ENCODE results near the gene IPO4.
"Not testable (repeated sequence)": the region's sequence is repeated elsewhere in the genome, so short reads cannot be mapped to it uniquely, and the experiment has no call there.

IPO4 gene

DNA sequence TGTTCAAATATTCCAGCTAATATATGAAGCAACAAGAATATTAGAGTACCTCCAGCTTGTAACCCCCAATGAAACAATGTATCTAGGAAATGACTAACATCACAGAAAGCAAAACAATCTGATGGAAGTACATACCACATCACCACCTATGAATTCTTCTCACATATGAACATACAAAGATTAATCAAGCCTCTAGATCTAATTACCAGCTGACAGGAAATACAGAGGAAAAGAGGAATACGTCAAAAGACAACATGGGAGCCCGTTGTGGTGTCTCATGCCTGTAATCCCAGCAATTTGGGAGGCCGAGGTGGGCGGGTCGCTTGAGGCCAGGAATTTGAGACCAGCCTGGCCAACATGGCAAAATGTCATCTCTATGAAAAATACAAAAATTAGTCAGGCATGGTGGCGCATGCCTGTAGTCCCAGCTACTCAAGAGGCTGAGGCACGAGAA, 36.0 kb upstream of the IPO4 start:
- Histone ChIP-seq H3K9me3 (replicated peaks; ENCODE audit: insufficient read depth, low read length) (no peaks in the 10 kb centered on the region), H3K4me1 (ENCODE audit: low read length) (no peaks in the 10 kb centered on the region), H3K27ac (ENCODE audit: low read length) (no peak overlapping the region), H3K4me2 (ENCODE audit: low read depth, low read length) (no peak overlapping the region), H3K9ac (ENCODE audit: low read length) (no peak overlapping the region), H2AFZ (ENCODE audit: low read length) (no peak overlapping the region), H4K20me1 (ENCODE audit: insufficient read depth, low read length) (no peaks in the 10 kb centered on the region), H3K36me3 (replicated peaks; ENCODE audit: insufficient read depth, low read length) (no peaks in the 10 kb centered on the region), H3F3A (ENCODE audit: insufficient read depth, low read length) (no peaks in the 10 kb centered on the region), H3K9me2 (replicated peaks; ENCODE audit: insufficient read depth, low read length) (no peaks in the 10 kb centered on the region), H3K4me3 (ENCODE audit: low read length) (no peak overlapping the region), H3K79me2 (ENCODE audit: low read length) (peaks cover 20% of the 10 kb centered on the region), H3K27me3 (replicated peaks; ENCODE audit: insufficient read depth, low read length) (no peaks in the 10 kb centered on the region)
- no peak for DNase-seq
- TF ChIP-seq, protein P1, sequence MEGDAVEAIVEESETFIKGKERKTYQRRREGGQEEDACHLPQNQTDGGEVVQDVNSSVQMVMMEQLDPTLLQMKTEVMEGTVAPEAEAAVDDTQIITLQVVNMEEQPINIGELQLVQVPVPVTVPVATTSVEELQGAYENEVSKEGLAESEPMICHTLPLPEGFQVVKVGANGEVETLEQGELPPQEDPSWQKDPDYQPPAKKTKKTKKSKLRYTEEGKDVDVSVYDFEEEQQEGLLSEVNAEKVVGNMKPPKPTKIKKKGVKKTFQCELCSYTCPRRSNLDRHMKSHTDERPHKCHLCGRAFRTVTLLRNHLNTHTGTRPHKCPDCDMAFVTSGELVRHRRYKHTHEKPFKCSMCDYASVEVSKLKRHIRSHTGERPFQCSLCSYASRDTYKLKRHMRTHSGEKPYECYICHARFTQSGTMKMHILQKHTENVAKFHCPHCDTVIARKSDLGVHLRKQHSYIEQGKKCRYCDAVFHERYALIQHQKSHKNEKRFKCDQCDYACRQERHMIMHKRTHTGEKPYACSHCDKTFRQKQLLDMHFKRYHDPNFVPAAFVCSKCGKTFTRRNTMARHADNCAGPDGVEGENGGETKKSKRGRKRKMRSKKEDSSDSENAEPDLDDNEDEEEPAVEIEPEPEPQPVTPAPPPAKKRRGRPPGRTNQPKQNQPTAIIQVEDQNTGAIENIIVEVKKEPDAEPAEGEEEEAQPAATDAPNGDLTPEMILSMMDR (IDR thresholded peaks at IDR 0.05; ENCODE audit: low read length): no peak
- TF ChIP-seq EZH2 (optimal IDR thresholded peaks at IDR 0.05; ENCODE audit: low read depth, low read length) (no peak), EZH2phosphoT487 (IDR thresholded peaks at IDR 0.05; ENCODE audit: low read length) (no peak)

DNA sequence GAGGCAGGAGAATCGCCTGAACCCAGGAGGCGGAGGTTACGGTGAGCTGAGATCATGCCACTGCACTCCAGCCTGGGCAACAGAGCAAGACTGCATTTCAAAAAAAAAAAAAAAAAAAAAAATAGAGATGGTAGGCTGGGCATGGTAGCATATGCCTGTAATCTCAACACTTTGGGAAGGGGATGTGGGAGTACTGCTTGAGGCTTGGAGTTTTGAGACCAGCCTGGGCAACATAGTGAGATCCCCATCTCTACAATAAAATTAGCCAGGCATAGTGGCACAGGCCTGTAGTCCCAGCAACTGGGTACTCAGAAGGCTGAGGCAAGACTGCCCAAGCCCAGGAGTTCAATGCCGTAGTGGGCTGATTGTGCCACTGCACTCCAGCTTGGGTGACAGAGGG, 34.4 kb upstream of the IPO4 start:
- not testable (repeated sequence) for H3K27ac ChIP-seq (ENCODE audit: low read length); H2AFZ ChIP-seq (ENCODE audit: low read length); H3K9me3 ChIP-seq (replicated peaks; ENCODE audit: insufficient read depth, low read length); H3K4me3 ChIP-seq (ENCODE audit: low read length); H3K4me1 ChIP-seq (ENCODE audit: low read length); H3K9ac ChIP-seq (ENCODE audit: low read length); H3K36me3 ChIP-seq (replicated peaks; ENCODE audit: insufficient read depth, low read length); H3K9me2 ChIP-seq (replicated peaks; ENCODE audit: insufficient read depth, low read length); H4K20me1 ChIP-seq (ENCODE audit: insufficient read depth, low read length); H3K27me3 ChIP-seq (replicated peaks; ENCODE audit: insufficient read depth, low read length); H3F3A ChIP-seq (ENCODE audit: insufficient read depth, low read length); DNase-seq; H3K4me2 ChIP-seq (ENCODE audit: low read depth, low read length)
- H3K79me2 ChIP-seq (ENCODE audit: low read length): peaks cover 16% of the 10 kb centered on the region

DNA sequence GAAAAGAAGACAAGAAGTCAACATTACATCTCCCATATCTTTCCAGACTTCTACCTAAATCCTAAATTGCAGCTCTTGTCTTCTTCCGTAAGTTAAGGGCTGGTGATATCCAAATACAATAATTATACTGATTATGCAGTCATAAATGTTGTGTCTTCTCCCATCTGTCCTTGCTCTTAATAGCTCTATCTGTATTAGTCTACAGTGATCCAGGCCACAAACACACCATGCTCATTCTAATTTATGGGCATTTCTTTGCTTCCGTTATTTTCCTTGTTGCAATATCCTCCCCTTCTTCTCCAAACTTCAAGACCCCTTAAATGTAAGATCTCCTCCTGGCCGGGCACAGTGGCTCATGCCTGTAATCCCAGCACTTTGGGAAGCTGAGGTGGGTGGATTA, 30.9 kb upstream of the IPO4 start:
- TF ChIP-seq EZH2 (optimal IDR thresholded peaks at IDR 0.05; ENCODE audit: low read depth, low read length) (no peak), EZH2phosphoT487 (IDR thresholded peaks at IDR 0.05; ENCODE audit: low read length) (no peak)
- TF ChIP-seq, protein P1 (IDR thresholded peaks at IDR 0.05; ENCODE audit: low read length): no peak
- DNase-seq: no peak
- H3K27ac ChIP-seq (ENCODE audit: low read length): no peak overlapping the region
- H3K79me2 ChIP-seq (ENCODE audit: low read length): peaks cover 5% of the 10 kb centered on the region
- H3K9me2 ChIP-seq (replicated peaks; ENCODE audit: insufficient read depth, low read length): no peaks in the 10 kb centered on the region
- H3K4me1 ChIP-seq (ENCODE audit: low read length): peaks cover 7% of the 10 kb centered on the region
- no peaks in the 10 kb centered on the region for H3K36me3 ChIP-seq (replicated peaks; ENCODE audit: insufficient read depth, low read length)
- no peak overlapping the region for H2AFZ ChIP-seq (ENCODE audit: low read length)
- no peaks in the 10 kb centered on the region for H3K9me3 ChIP-seq (replicated peaks; ENCODE audit: insufficient read depth, low read length)
- no peak overlapping the region for H3K9ac ChIP-seq (ENCODE audit: low read length)
- H3K4me2 ChIP-seq (ENCODE audit: low read depth, low read length): no peak overlapping the region
- no peak overlapping the region for H3K4me3 ChIP-seq (ENCODE audit: low read length)
- peaks cover 15% of the 10 kb centered on the region for H3F3A ChIP-seq (ENCODE audit: insufficient read depth, low read length)
- no peaks in the 10 kb centered on the region for H4K20me1 ChIP-seq (ENCODE audit: insufficient read depth, low read length)
- H3K27me3 ChIP-seq (replicated peaks; ENCODE audit: insufficient read depth, low read length): no peaks in the 10 kb centered on the region

DNA sequence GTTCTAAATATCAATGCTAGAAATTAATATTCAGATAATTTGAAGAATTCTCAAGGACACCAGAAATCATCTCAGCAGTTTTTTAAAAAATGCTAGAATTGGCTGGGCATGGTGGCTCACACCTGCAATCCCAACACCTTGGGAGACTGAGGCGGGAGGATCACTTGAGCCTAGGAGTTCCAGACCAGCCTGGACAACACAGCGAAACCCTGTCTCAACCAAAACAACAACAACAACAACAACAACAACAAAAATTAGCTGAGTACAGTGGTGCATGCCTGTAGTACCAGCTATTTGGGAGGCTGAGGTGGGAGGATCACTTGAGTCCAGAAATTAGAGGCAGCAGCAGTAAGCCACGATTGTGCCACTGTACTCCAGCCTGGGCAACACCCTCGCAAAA, 30.5 kb upstream of the IPO4 start:
- Histone ChIP-seq H3K9ac (ENCODE audit: low read length) (no peak overlapping the region), H3K79me2 (ENCODE audit: low read length) (peaks cover 3% of the 10 kb centered on the region; the same call in 1 of the 2 replicates), H4K20me1 (ENCODE audit: insufficient read depth, low read length) (no peaks in the 10 kb centered on the region), H3K27ac (ENCODE audit: low read length) (no peak overlapping the region), H3F3A (ENCODE audit: insufficient read depth, low read length) (peaks cover 19% of the 10 kb centered on the region), H3K9me3 (replicated peaks; ENCODE audit: insufficient read depth, low read length) (no peaks in the 10 kb centered on the region), H3K4me3 (ENCODE audit: low read length) (no peak overlapping the region), H3K9me2 (replicated peaks; ENCODE audit: insufficient read depth, low read length) (no peaks in the 10 kb centered on the region), H3K4me1 (ENCODE audit: low read length) (peaks cover 11% of the 10 kb centered on the region), H2AFZ (ENCODE audit: low read length) (no peak overlapping the region), H3K27me3 (replicated peaks; ENCODE audit: insufficient read depth, low read length) (no peaks in the 10 kb centered on the region), H3K36me3 (replicated peaks; ENCODE audit: insufficient read depth, low read length) (no peaks in the 10 kb centered on the region), H3K4me2 (ENCODE audit: low read depth, low read length) (no peak overlapping the region)
- DNase-seq: no peak
- TF ChIP-seq EZH2phosphoT487 (IDR thresholded peaks at IDR 0.05; ENCODE audit: low read length) (no peak), EZH2 (optimal IDR thresholded peaks at IDR 0.05; ENCODE audit: low read depth, low read length) (no peak)
- TF ChIP-seq, protein P1 (IDR thresholded peaks at IDR 0.05; ENCODE audit: low read length): no peak

DNA sequence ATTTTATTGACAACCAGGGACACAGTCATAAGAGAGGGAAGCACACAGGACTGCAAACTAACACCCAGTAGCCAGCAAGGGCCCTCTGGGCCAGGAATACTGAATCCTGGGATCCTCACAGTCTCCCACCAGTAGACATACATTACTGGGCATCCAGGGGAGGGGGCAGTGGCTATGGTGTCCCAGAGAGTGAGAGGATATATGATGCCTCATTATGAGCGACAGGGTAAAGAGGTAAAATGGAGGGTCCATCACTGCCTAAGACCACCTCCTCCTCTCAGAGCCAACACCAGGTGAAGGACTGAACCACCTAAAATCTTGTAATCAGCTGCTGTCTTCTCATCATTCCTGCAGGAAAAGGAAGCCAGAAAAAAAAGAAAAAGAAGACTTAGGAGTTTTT, 28.3 kb upstream of the IPO4 start:
- H3K4me3 ChIP-seq (ENCODE audit: low read length); H3K79me2 ChIP-seq (ENCODE audit: low read length); H3K36me3 ChIP-seq (replicated peaks; ENCODE audit: insufficient read depth, low read length); H3K4me2 ChIP-seq (ENCODE audit: low read depth, low read length); H3K9ac ChIP-seq (ENCODE audit: low read length); H4K20me1 ChIP-seq (ENCODE audit: insufficient read depth, low read length); H3K27me3 ChIP-seq (replicated peaks; ENCODE audit: insufficient read depth, low read length); H3K9me2 ChIP-seq (replicated peaks; ENCODE audit: insufficient read depth, low read length); H3K9me3 ChIP-seq (replicated peaks; ENCODE audit: insufficient read depth, low read length); H2AFZ ChIP-seq (ENCODE audit: low read length); H3K27ac ChIP-seq (ENCODE audit: low read length); DNase-seq: not testable (repeated sequence)
- Histone ChIP-seq H3K4me1 (ENCODE audit: low read length) (peaks cover 17% of the 10 kb centered on the region), H3F3A (ENCODE audit: insufficient read depth, low read length) (peaks cover 25% of the 10 kb centered on the region)
